Skin of body (tissue), 2 donors: ENCODE results near the gene HDDC2. TPM values are rescaled to one million over a fixed set of nuclear protein-coding genes. Genes with fewer than 3 reads are reported as not detected.

Experiments
- DNase-seq: peaks from one replicate; lab custom pipeline; 2025; lab: John Stamatoyannopoulos, UW
- total RNA-seq: library from RNA; depleted of rRNA; stranded (reverse); fragments of >200 nt; gene quantifications from one replicate; pipeline ENCODE4 v1.2.3, GENCODE V29; 2014

The HDDC2 gene
- total RNA-seq, 1 donor from 2014 or later, result 29.1 TPM

GRCh38 chr6:125271486-125272159 lies 30.1 kb downstream of the HDDC2 start:
- DNase-seq, result no peak

- no peak for DNase-seq
Observed at GRCh38 chr6:125270380-125270779, 31.4 kb downstream of the HDDC2 start.

- no peak for DNase-seq
Observed at GRCh38 chr6:125269328-125269985, 32.3 kb downstream of the HDDC2 start.

GRCh38 chr6:125268765-125269164 lies 33.0 kb downstream of the HDDC2 start:
- no peak for DNase-seq

- DNase-seq, result no peak
Observed at GRCh38 chr6:125267806-125268523, 33.8 kb downstream of the HDDC2 start.

GRCh38 chr6:125264476-125264875 lies 37.3 kb downstream of the HDDC2 start:
- no peak for DNase-seq

- no peak for DNase-seq
Observed at GRCh38 chr6:125262016-125263013, 39.5 kb downstream of the HDDC2 start.

GRCh38 chr6:125259354-125259736 lies 42.4 kb downstream of the HDDC2 start:
- no peak for DNase-seq

- no peak for DNase-seq
Observed at GRCh38 chr6:125258651-125259353, 43.0 kb downstream of the HDDC2 start.

GRCh38 chr6:125257351-125257750 lies 44.4 kb downstream of the HDDC2 start:
- DNase-seq, result no peak

GRCh38 chr6:125255201-125255600 lies 46.6 kb downstream of the HDDC2 start:
- DNase-seq, result no peak

GRCh38 chr6:125254321-125254720 lies 47.4 kb downstream of the HDDC2 start:
- no peak for DNase-seq

- no peak for DNase-seq
Observed at GRCh38 chr6:125253881-125254280, 47.9 kb downstream of the HDDC2 start.

- no peak for DNase-seq
Observed at GRCh38 chr6:125252891-125253290, 48.9 kb downstream of the HDDC2 start.

GRCh38 chr6:125251516-125252220 lies 50.1 kb downstream of the HDDC2 start:
- no peak for DNase-seq

GRCh38 chr6:125250511-125250910 lies 51.3 kb downstream of the HDDC2 start:
- DNase-seq, result no peak

GRCh38 chr6:125248136-125248535 lies 53.6 kb downstream of the HDDC2 start:
- DNase-seq, result no peak

- peak; percentile 8 for DNase-seq
Observed at GRCh38 chr6:125246566-125246965, 55.2 kb downstream of the HDDC2 start.

GRCh38 chr6:125245523-125246264 lies 56.1 kb downstream of the HDDC2 start:
- no peak for DNase-seq
